A673 (cell line): ENCODE results near the gene SULT1A2. TPM values are rescaled to one million over a fixed set of nuclear protein-coding genes. Genes with fewer than 3 reads are reported as not detected.
A peak's percentile ranks its signal among the peaks of the same experiment; 100 is the strongest.
"Not testable (repeated sequence)": the region's sequence is repeated elsewhere in the genome, so short reads cannot be mapped to it uniquely, and the experiment has no call there.

Experiments
- BruUV-seq: library from RNA; stranded (reverse); fragments of 400-500 nt; replicated peaks from 2 replicates; lab custom pipeline; 2021; lab: Mats Ljungman, UMichigan
- CTCF ChIA-PET: fragments of 300-600 bp; sonication (Branson Sonifier 250); formaldehyde crosslinking; loops from one replicate; lab custom pipeline; 2022; ENCODE audit warnings: antibody characterized with exemption; lab: Charles Lee
- POLR2A ChIA-PET: fragments of 300-600 bp; sonication (Branson Sonifier 250); formaldehyde crosslinking; loops from one replicate; lab custom pipeline; 2022; ENCODE audit warnings: antibody characterized with exemption; ENCODE audit not compliant: low non-redundant PET; lab: Charles Lee
- DNase-seq: peaks from one replicate; pipeline ENCODE4 v3.0.0-alpha.2; 2015; ENCODE audit warnings: low spot score
- H3K27ac ChIP-seq: fragments of 200-600 bp; sonication (generic); 2 replicates; pipeline ENCODE4 v1.5.1; 2016; ENCODE audit warnings: mixed run types, low read depth, mild to moderate bottlenecking, mixed read lengths, antibody characterized with exemption, low read length; ENCODE audit not compliant: poor library complexity, severe bottlenecking
- H3K27me3 ChIP-seq: fragments of 200-600 bp; sonication (generic); replicated peaks from 2 replicates; pipeline ENCODE4 v1.6.1; 2017; ENCODE audit warnings: mixed run types, low read depth, mild to moderate bottlenecking, mixed read lengths, antibody characterized with exemption, low read length; ENCODE audit not compliant: insufficient read depth, poor library complexity
- H3K36me3 ChIP-seq: fragments of 200-600 bp; sonication (generic); 2 replicates; pipeline ENCODE4 v1.6.1; 2016; ENCODE audit warnings: mixed run types, mild to moderate bottlenecking, mixed read lengths, antibody characterized with exemption, low read length; ENCODE audit not compliant: insufficient read depth, poor library complexity, severe bottlenecking
- H3K4me1 ChIP-seq: fragments of 200-600 bp; sonication (generic); 2 replicates; pipeline ENCODE4 v1.6.1; 2017; ENCODE audit warnings: mixed run types, mild to moderate bottlenecking, mixed read lengths, antibody characterized with exemption, low read length; ENCODE audit not compliant: insufficient read depth, poor library complexity, severe bottlenecking
- H3K4me3 ChIP-seq: fragments of 200-600 bp; sonication (generic); 2 replicates; pipeline ENCODE4 v1.5.1; 2016; ENCODE audit warnings: low read depth, mixed run types, mild to moderate bottlenecking, mixed read lengths, low read length; ENCODE audit not compliant: poor library complexity, severe bottlenecking
- H3K9me3 ChIP-seq: fragments of 200-600 bp; sonication (generic); 2 replicates; pipeline ENCODE4 v1.6.1; 2016; ENCODE audit warnings: mixed run types, low read depth, mild to moderate bottlenecking, mixed read lengths, antibody characterized with exemption, low read length; ENCODE audit not compliant: poor library complexity, severe bottlenecking
- EZH2 ChIP-seq: fragments of 200-600 bp; sonication (generic); IDR thresholded peaks from 2 replicates; pipeline ENCODE4 v1.6.1; 2017; ENCODE audit warnings: borderline replicate concordance, low read depth, mild to moderate bottlenecking, mixed read lengths, antibody characterized with exemption, low read length; ENCODE audit not compliant: poor library complexity, severe bottlenecking
- intact Hi-C: fragments of 100-400 bp; cut with micrococcal nuclease; formaldehyde crosslinking; loops from one replicate; pipeline ENCODE4 v1.10.0; 2022; ENCODE audit not compliant: unreplicated experiment
- total RNA-seq: library from RNA; stranded (reverse); gene quantifications from 2 replicates; pipeline ENCODE4 v1.2.3, GENCODE V29; 2021
- TF ChIP-seq, protein P1 (sequence below): fragments of 300-800, 200-600 bp; sonication (generic); conservative IDR thresholded peaks from 2 replicates; pipeline ENCODE4 v1.5.1; 2017; ENCODE audit warnings: low read depth, mild to moderate bottlenecking, antibody characterized with exemption, low read length, moderate library complexity, mixed read lengths

The SULT1A2 gene
- total RNA-seq, 1 experiment from 2014 or later, result 1.6 TPM

DNA sequence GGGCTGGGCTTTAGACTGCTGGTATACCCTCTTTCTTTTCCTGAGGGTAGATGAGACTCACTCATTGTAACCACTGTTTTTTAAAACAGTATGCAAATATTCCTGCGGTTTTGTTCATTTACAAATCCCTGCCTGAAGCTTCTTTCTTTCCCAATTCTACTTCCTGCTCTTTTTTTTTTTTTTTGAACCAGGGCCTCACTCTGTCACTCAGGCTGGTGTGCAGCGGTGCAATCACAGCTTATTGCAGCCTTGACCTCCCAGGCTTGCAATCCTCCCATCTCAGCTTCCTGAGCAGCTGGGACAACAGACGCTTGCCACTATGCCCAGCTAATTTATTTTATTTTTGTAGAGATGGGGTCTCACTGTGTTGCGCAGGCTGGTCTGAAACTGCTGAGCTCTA, 21.0 kb upstream of the SULT1A2 start:
- TF ChIP-seq, protein P1, sequence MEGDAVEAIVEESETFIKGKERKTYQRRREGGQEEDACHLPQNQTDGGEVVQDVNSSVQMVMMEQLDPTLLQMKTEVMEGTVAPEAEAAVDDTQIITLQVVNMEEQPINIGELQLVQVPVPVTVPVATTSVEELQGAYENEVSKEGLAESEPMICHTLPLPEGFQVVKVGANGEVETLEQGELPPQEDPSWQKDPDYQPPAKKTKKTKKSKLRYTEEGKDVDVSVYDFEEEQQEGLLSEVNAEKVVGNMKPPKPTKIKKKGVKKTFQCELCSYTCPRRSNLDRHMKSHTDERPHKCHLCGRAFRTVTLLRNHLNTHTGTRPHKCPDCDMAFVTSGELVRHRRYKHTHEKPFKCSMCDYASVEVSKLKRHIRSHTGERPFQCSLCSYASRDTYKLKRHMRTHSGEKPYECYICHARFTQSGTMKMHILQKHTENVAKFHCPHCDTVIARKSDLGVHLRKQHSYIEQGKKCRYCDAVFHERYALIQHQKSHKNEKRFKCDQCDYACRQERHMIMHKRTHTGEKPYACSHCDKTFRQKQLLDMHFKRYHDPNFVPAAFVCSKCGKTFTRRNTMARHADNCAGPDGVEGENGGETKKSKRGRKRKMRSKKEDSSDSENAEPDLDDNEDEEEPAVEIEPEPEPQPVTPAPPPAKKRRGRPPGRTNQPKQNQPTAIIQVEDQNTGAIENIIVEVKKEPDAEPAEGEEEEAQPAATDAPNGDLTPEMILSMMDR, result no peak
- no peak for TF ChIP-seq EZH2
- Histone ChIP-seq H3K9me3 (no peaks in the 10 kb centered on the region), H3K4me1 (no peaks in the 10 kb centered on the region), H3K27me3 (no peaks in the 10 kb centered on the region), H3K36me3 (no peaks in the 10 kb centered on the region), H3K27ac (no peak overlapping the region), H3K4me3 (no peak overlapping the region)
- DNase-seq, result peak; percentile 21
- ChIA-PET POLR2A (no interaction called here), CTCF (no interaction called here)
- intact Hi-C loops, result no loop called here
- no TSS peak for BruUV-seq

- ChIA-PET CTCF (interaction anchor here (0.6 kb wide), 1 partner anchor 94 kb away, joined by 5 read pairs; no protein-coding TSS in a partner anchor), POLR2A (no interaction called here)
- Histone ChIP-seq H3K9me3 (no peaks in the 10 kb centered on the region), H3K4me1 (no peaks in the 10 kb centered on the region), H3K4me3 (no peak overlapping the region), H3K27me3 (no peaks in the 10 kb centered on the region), H3K27ac (no peak overlapping the region), H3K36me3 (no peaks in the 10 kb centered on the region)
- TF ChIP-seq, protein P1, result no peak
- no TSS peak for BruUV-seq
- intact Hi-C loops, result no loop called here
- DNase-seq, result no peak
Measured at GRCh38 chr16:28616636-28617035, 19.8 kb upstream of the SULT1A2 start.

DNA sequence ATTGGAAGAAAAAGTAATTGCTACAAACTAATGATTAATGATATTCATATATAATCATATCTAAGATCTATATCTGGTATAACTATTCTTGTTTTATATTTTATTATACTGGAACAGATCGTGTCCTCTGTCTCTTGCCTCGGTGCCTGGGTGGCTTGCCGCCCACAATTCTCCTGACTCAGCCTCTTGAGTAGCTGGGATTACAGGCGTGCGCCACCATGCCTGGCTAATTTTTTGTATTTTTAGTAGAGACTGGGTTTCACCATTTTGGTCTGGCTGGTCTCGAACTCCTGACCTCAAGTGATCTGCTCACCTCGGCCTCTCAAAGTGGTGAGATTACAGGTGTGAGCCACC, 19.4 kb upstream of the SULT1A2 start:
- POLR2A ChIA-PET, H3K9me3 ChIP-seq, H3K4me3 ChIP-seq, H3K27ac ChIP-seq, BruUV-seq, DNase-seq, H3K36me3 ChIP-seq, intact Hi-C loops, H3K4me1 ChIP-seq, H3K27me3 ChIP-seq: not testable (repeated sequence)
- CTCF ChIA-PET, result interaction anchor here (0.6 kb wide), 1 partner anchor 94 kb away, joined by 5 read pairs; no protein-coding TSS in a partner anchor

GRCh38 chr16:28615486-28616223, 18.8 kb upstream of the SULT1A2 start:
- BruUV-seq, DNase-seq, H3K27me3 ChIP-seq, H3K9me3 ChIP-seq, H3K27ac ChIP-seq, H3K4me1 ChIP-seq, H3K4me3 ChIP-seq, POLR2A ChIA-PET, H3K36me3 ChIP-seq, intact Hi-C loops: not testable (repeated sequence)
- TF ChIP-seq, protein P1, result peak; percentile 44
- CTCF ChIA-PET, result interaction anchor here (0.6 kb wide), 1 partner anchor 93 kb away, joined by 5 read pairs; no protein-coding TSS in a partner anchor

DNA sequence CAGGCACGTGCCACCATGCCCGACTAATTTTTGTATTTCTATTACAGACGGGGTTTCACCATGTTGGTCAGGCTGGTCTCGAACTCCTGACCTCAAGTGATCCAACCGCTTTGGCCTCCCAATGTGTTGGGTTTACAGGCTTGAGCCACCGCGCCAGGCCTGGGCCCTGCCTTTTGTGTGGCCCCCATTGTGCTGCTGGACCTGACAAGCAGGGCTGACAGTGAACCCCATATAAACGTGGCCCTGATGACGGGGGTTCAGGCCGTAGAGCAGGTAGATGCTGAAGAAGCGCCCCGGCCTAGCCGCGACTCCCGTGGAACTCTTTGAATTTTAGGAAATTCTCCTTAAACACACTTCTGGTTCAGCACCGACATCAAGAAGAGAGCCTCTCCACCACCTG, 17.7 kb upstream of the SULT1A2 start:
- H3K27me3 ChIP-seq, H3K36me3 ChIP-seq, H3K4me1 ChIP-seq, DNase-seq, BruUV-seq, H3K9me3 ChIP-seq, H3K27ac ChIP-seq, H3K4me3 ChIP-seq, CTCF ChIA-PET, intact Hi-C loops, POLR2A ChIA-PET: not testable (repeated sequence)
